22Rv1 (cell line): Measurements from ENCODE around the gene TCF4.

Experiments used
- H3K27ac ChIP-seq: fragments of 450-650 bp; 2 replicates; pipeline ENCODE4 v1.5.1; 2017
- ZFX ChIP-seq: fragments of 450-650 bp; IDR thresholded peaks from 2 replicates; pipeline ENCODE4 v1.6.1; 2017; ENCODE audit warnings: antibody characterized with exemption, borderline replicate concordance
- TF ChIP-seq, protein P1 (sequence below): fragments of 450-650 bp; IDR thresholded peaks from 2 replicates; pipeline ENCODE4 v1.5.1; 2017; ENCODE audit warnings: mild to moderate bottlenecking

Gene TCF4

DNA sequence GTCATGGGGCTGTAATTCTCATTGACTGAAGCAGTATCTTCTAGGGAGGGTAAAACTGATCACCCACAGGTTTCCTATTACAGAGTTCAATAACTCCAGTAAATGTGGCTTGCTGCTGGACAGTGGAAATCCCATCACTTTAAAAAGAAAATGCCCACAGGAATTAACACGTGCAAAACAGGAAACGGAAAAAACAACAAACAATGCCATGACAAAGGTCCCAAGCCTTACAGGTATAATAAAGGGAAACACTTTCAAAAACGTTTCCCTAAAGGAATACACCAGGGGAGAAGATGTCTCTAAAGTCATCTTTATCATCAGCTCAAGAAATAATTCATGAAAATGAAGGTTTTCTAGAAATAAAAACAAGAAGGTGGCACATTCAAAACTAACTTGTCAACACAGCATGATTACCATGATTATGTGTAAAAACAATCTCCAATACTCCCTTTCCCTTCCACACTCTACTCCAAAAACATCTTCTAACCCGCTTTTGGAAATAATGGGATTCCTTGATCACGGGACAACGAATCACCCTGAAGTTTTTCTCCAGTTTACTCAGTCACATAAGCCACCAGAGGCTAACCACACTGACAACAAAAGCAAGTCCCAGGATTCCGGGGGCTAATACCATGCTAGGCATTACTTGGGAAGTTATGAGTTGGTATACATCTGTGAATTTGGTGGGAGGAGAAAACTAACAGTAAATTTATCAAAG is 167.9 kb downstream of the TCF4 start:
- TF ChIP-seq, protein P1, sequence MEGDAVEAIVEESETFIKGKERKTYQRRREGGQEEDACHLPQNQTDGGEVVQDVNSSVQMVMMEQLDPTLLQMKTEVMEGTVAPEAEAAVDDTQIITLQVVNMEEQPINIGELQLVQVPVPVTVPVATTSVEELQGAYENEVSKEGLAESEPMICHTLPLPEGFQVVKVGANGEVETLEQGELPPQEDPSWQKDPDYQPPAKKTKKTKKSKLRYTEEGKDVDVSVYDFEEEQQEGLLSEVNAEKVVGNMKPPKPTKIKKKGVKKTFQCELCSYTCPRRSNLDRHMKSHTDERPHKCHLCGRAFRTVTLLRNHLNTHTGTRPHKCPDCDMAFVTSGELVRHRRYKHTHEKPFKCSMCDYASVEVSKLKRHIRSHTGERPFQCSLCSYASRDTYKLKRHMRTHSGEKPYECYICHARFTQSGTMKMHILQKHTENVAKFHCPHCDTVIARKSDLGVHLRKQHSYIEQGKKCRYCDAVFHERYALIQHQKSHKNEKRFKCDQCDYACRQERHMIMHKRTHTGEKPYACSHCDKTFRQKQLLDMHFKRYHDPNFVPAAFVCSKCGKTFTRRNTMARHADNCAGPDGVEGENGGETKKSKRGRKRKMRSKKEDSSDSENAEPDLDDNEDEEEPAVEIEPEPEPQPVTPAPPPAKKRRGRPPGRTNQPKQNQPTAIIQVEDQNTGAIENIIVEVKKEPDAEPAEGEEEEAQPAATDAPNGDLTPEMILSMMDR, result no peak
- TF ChIP-seq ZFX, result no peak
- H3K27ac ChIP-seq, result no peak overlapping the region

DNA sequence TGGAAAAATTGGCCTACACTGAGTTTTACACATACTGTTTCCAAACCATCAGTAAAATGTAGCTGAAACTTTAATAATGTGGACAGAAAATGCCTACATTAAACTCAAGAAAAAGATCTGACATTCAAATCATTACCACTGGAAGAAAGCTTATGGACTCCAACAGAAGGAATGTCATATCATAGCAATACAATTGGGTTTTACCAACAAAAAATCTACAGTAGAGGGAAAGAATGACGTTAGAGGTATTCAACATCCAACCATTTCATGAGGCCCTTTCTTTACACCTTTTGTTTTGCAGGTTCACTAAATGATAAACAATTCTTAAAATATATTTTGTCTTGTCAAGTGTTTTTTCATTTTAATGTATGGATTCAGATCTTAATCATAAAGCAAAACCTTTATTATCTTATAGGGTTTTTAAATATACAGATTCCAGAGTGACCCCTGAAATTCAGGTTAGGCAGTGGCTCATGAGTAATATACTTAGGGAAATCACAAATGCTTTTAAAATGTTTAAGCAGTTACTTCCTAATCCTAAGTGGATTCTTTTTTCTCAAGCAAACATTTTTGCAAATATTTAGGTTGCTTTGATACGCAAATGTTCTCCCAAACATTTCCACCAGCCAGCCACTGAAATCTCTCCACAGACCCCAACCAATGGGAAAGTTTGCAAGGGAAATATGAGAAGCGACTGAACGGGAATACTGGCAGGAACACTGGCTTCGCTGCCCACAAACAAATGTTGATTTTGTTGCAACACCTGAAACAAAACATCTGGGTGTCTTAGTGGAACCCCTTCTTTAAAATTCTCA is 168.7 kb downstream of the TCF4 start:
- no peak overlapping the region for H3K27ac ChIP-seq
- no peak for TF ChIP-seq ZFX
- TF ChIP-seq, protein P1, result no peak

DNA sequence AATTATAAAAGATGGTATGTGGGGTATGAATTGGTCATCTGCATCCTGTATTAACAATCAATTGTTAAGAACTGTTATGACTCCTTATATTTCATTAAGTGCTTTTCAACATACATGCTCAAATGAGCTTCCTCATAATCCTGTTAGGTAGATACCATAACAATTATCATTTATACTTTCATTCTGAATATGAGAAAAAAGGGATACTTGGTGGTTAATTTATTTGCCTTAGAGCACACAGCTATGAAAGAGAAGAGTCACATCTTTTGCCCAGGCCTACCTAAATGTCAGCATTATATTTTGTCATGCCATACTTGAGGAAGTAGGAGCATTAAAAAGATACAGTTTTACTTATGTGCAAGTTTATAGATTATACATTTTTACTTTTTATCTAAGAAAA is 169.6 kb downstream of the TCF4 start:
- no peak overlapping the region for H3K27ac ChIP-seq
- TF ChIP-seq, protein P1, result no peak
- TF ChIP-seq ZFX, result no peak

DNA sequence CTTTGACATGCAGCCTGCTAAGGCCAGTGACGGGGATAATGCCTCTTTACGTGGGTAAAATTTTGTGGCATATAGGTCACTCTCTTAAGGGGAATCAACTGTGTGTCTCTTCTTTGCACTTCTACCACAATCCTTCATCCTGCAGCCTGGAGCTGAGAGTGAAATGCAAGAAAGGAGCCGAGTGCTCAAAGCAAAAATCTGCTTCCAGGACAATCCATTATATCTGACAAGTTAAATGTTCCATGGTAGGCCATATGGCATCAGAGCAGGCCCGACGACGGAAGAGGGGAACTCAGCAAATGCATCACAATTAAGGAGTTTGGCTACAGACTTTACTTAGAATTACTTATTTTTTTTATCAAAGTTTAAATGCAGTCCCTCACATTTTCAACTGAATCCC is 171.2 kb downstream of the TCF4 start:
- no peak overlapping the region for H3K27ac ChIP-seq
- TF ChIP-seq, protein P1, result no peak
- no peak for TF ChIP-seq ZFX

DNA sequence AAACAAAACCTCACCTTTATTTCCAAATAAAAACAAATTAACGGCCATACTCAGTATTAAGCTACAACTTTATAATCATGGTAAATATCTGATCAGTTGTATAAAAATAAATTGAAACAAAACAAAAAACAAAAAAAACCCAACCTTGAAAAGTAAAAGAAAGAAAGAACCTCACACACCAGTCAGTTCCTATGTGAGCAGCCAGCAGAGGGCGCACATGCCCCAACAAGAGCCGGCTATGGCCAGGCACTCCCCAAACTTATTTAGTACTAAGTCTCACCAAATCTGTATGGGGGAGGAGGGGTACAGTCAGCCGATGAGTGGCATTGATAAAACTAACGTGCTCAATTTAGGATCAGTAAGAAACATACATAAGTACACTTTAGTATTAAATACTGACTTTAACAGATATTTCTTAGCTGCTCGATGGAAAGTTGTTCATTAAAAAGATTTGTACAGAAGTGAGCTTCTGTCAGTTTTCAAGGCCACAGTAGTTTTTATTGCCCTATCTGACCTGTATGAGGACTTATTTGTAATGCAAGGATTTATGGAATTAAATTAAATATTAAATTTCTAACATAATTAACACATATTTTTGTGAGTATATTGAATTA is 172.6 kb downstream of the TCF4 start:
- no peak overlapping the region for H3K27ac ChIP-seq
- TF ChIP-seq, protein P1, result peak; percentile 98
- no peak for TF ChIP-seq ZFX

DNA sequence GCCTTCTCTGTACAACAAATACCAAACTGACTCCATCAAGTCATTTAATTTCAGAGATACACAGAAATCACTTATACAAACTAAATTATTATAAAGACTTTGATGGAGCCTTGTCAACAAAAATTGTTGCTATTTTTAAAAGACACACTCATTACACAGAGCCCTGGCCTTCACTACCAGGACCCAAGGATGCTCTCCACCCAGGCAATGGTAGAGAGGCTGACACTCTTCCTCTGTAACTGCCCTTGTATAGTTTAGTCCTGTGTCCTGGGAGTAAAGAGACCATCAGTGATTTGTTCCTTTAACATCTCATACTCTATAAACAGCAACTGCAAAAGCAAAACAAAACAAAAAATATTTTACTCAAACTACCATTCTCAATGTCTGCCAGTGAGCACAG is 173.5 kb downstream of the TCF4 start:
- TF ChIP-seq, protein P1, result no peak
- TF ChIP-seq ZFX, result no peak
- H3K27ac ChIP-seq, result no peak overlapping the region

GRCh38 chr18:55413474-55413873 is 174.5 kb downstream of the TCF4 start:
- H3K27ac ChIP-seq, result no peak overlapping the region
- no peak for TF ChIP-seq ZFX
- TF ChIP-seq, protein P1, result no peak
